PC-3 (cell line): ENCODE data around the gene OVCA2. TPM values are rescaled to one million over a fixed set of nuclear protein-coding genes. Genes with fewer than 3 reads are reported as not detected.

Experiments
- ATAC-seq: fragments of 200-7000 bp; cut with Tn5 transposase; 2 replicates; pipeline ENCODE4 v1.9.1; 2020; ENCODE audit warnings: mild to moderate bottlenecking, moderate library complexity
- BruUV-seq: library from RNA; stranded (reverse); fragments of 400-500 nt; replicated peaks from 2 replicates; lab custom pipeline; 2021; lab: Mats Ljungman, UMichigan
- CTCF ChIA-PET: fragments of 300-600 bp; sonication (Branson Sonifier 250); formaldehyde crosslinking; loops from one replicate; lab custom pipeline; 2022; ENCODE audit warnings: antibody characterized with exemption; lab: Charles Lee
- POLR2A ChIA-PET: fragments of 300-600 bp; sonication (Branson Sonifier 250); formaldehyde crosslinking; loops from one replicate; lab custom pipeline; 2022; ENCODE audit warnings: antibody characterized with exemption; ENCODE audit not compliant: unreplicated experiment; lab: Charles Lee
- DNase-seq: peaks from one replicate; pipeline ENCODE4 v3.0.0-alpha.2; 2015
- H2AFZ ChIP-seq: fragments of 300-600 bp; sonication (generic); 2 replicates; pipeline ENCODE4 v1.6.0; 2016; ENCODE audit warnings: antibody characterized with exemption, low read length
- H3F3A ChIP-seq: fragments of 300-600 bp; sonication (generic); one replicate; pipeline ENCODE4 v1.6.0; 2017; ENCODE audit warnings: antibody characterized with exemption, low read length, control low read depth, mild to moderate bottlenecking; ENCODE audit not compliant: unreplicated experiment
- H3K27ac ChIP-seq: fragments of 300-600 bp; sonication (generic); 2 replicates; pipeline ENCODE4 v1.5.1; 2016; ENCODE audit warnings: mild to moderate bottlenecking, low read length
- H3K27me3 ChIP-seq: fragments of 300-600 bp; sonication (generic); 2 replicates; pipeline ENCODE4 v1.6.1; 2016; ENCODE audit warnings: low read length, mixed read lengths
- H3K36me3 ChIP-seq: fragments of 300-600 bp; sonication (generic); 2 replicates; pipeline ENCODE4 v1.6.1; 2016; ENCODE audit warnings: low read depth, mixed run types, low read length, mixed read lengths
- H3K4me1 ChIP-seq: fragments of 300-600 bp; sonication (generic); 2 replicates; pipeline ENCODE4 v1.5.1; 2016; ENCODE audit warnings: low read length; ENCODE audit not compliant: insufficient read depth
- H3K4me2 ChIP-seq: fragments of 300-600 bp; sonication (generic); 2 replicates; pipeline ENCODE4 v1.6.0; 2016; ENCODE audit warnings: low read length
- H3K4me3 ChIP-seq: fragments of 300-600 bp; sonication (generic); 2 replicates; pipeline ENCODE4 v1.5.1; 2016; ENCODE audit warnings: mild to moderate bottlenecking, low read length, mixed read lengths
- H3K79me2 ChIP-seq: fragments of 300-600 bp; sonication (generic); 2 replicates; pipeline ENCODE4 v1.6.1; 2017; ENCODE audit warnings: low read length, mixed read lengths
- H3K9ac ChIP-seq: fragments of 300-600 bp; sonication (generic); 2 replicates; pipeline ENCODE4 v1.6.0; 2016; ENCODE audit warnings: mild to moderate bottlenecking, low read length
- H3K9me2 ChIP-seq: fragments of 300-600 bp; sonication (generic); replicated peaks from 2 replicates; pipeline ENCODE4 v1.6.1; 2016; ENCODE audit warnings: mixed run types, low read length, mixed read lengths
- H3K9me3 ChIP-seq: fragments of 300-600 bp; sonication (generic); 2 replicates; pipeline ENCODE4 v1.6.1; 2016; ENCODE audit warnings: low read length, mixed read lengths
- H4K20me1 ChIP-seq: fragments of 300-600 bp; sonication (generic); 2 replicates; pipeline ENCODE4 v1.6.1; 2016; ENCODE audit warnings: low read length, mixed read lengths
- CTCF ChIP-seq: fragments of 300-600 bp; sonication (generic); conservative IDR thresholded peaks from 2 replicates; pipeline ENCODE4 v1.5.1; 2017; ENCODE audit warnings: antibody characterized with exemption, low read depth, mild to moderate bottlenecking, low read length
- EZH2 ChIP-seq: fragments of 300-600 bp; sonication (generic); IDR thresholded peaks from one replicate; pipeline ENCODE4 v1.6.1; 2017; ENCODE audit warnings: antibody characterized with exemption, mild to moderate bottlenecking, low read length; ENCODE audit not compliant: unreplicated experiment
- EZH2phosphoT487 ChIP-seq: fragments of 300-600 bp; sonication (generic); IDR thresholded peaks from 2 replicates; pipeline ENCODE4 v1.6.1; 2018; ENCODE audit warnings: mild to moderate bottlenecking, antibody characterized with exemption, low read length, borderline replicate concordance
- intact Hi-C: fragments of 100-400 bp; cut with micrococcal nuclease; formaldehyde crosslinking; loops from 2 replicates; pipeline ENCODE4 v1.9.0; 2023
- total RNA-seq: library from RNA; depleted of rRNA; stranded (reverse); fragments of >200 nt; gene quantifications from 2 replicates; pipeline ENCODE4 v1.2.3, GENCODE V29; 2014

The OVCA2 gene
- total RNA-seq, 1 experiment from 2014 or later: 58.6 TPM

GRCh38 chr17:2067608-2068024, 25.8 kb downstream of the OVCA2 start:
- CTCF ChIA-PET: no interaction called here
- POLR2A ChIA-PET: interaction anchor here (0.6 kb wide), 1 partner anchor 15 kb away, joined by 3 read pairs; no protein-coding TSS in a partner anchor
- Histone ChIP-seq H3K36me3 (no peaks in the 10 kb centered on the region), H4K20me1 (no peaks in the 10 kb centered on the region), H3K9me2 (no peaks in the 10 kb centered on the region), H3F3A (no peaks in the 10 kb centered on the region), H3K27ac (peak overlapping the region; percentile 77), H3K79me2 (no peaks in the 10 kb centered on the region), H2AFZ (no peak overlapping the region), H3K27me3 (no peaks in the 10 kb centered on the region), H3K4me1 (peaks cover 29% of the 10 kb centered on the region), H3K9me3 (no peaks in the 10 kb centered on the region), H3K4me3 (no peak overlapping the region), H3K4me2 (0 out of 2 replicates have a peak overlapping the region, but pooled peaks have one; percentile 7), H3K9ac (peak overlapping the region; percentile 43; the same call in 1 of the 2 replicates)
- ATAC-seq: no peak
- no TSS peak for BruUV-seq
- TF ChIP-seq CTCF (no peak), EZH2 (no peak), EZH2phosphoT487 (no peak)
- DNase-seq: no peak
- intact Hi-C loops: no loop called here

GRCh38 chr17:2068031-2068518, 26.3 kb downstream of the OVCA2 start:
- Histone ChIP-seq H3K79me2 (no peaks in the 10 kb centered on the region), H3F3A (no peaks in the 10 kb centered on the region), H3K4me2 (peak overlapping the region; percentile 7; the same call in 1 of the 2 replicates), H3K36me3 (no peaks in the 10 kb centered on the region), H3K4me3 (no peak overlapping the region), H3K27ac (peak overlapping the region; percentile 77), H4K20me1 (no peaks in the 10 kb centered on the region), H2AFZ (no peak overlapping the region), H3K4me1 (peaks cover 29% of the 10 kb centered on the region), H3K9me2 (no peaks in the 10 kb centered on the region), H3K9ac (peak overlapping the region; percentile 43), H3K9me3 (no peaks in the 10 kb centered on the region), H3K27me3 (no peaks in the 10 kb centered on the region)
- ChIA-PET CTCF (interaction anchor here (1.2 to 1.5 kb wide), 2 partner anchors 9 to 13 kb away, joined by 3 read pairs; partner anchors contain the start of gene HIC1), POLR2A (interaction anchor here (0.6 to 1.0 kb wide), 2 partner anchors 14 to 17 kb away, joined by 3 read pairs; no protein-coding TSS in a partner anchor)
- ATAC-seq (no peak), DNase-seq (no peak)
- no peak for TF ChIP-seq EZH2phosphoT487
- TF ChIP-seq EZH2: no peak
- no peak for TF ChIP-seq CTCF
- no TSS peak for BruUV-seq
- intact Hi-C loops: no loop called here

GRCh38 chr17:2068519-2069051, 26.8 kb downstream of the OVCA2 start:
- H2AFZ ChIP-seq: peak overlapping the region; percentile 39
- ChIA-PET POLR2A (interaction anchor here (0.6 to 1.0 kb wide), 2 partner anchors 13 to 18 kb away, joined by 3 read pairs; no protein-coding TSS in a partner anchor), CTCF (interaction anchor here (1.2 to 1.5 kb wide), 2 partner anchors 9 to 14 kb away, joined by 3 read pairs; partner anchors contain the start of gene HIC1)
- peak; percentile 91 for ATAC-seq
- no peaks in the 10 kb centered on the region for H3F3A ChIP-seq
- no peaks in the 10 kb centered on the region for H3K27me3 ChIP-seq
- no peaks in the 10 kb centered on the region for H3K79me2 ChIP-seq
- no peak overlapping the region for H3K4me3 ChIP-seq
- no peaks in the 10 kb centered on the region for H3K9me3 ChIP-seq
- H3K4me1 ChIP-seq: peaks cover 29% of the 10 kb centered on the region
- peak overlapping the region; percentile 43 for H3K9ac ChIP-seq
- peak; percentile 71 for DNase-seq
- no peaks in the 10 kb centered on the region for H3K36me3 ChIP-seq
- H4K20me1 ChIP-seq: no peaks in the 10 kb centered on the region
- TF ChIP-seq EZH2phosphoT487 (no peak), CTCF (no peak), EZH2 (no peak)
- H3K4me2 ChIP-seq: peak overlapping the region; percentile 7; the same call in 1 of the 2 replicates
- intact Hi-C loops: no loop called here
- H3K9me2 ChIP-seq: no peaks in the 10 kb centered on the region
- BruUV-seq: no TSS peak
- peak overlapping the region; percentile 77 for H3K27ac ChIP-seq
